Lower leg skin (tissue), 3 donors: ENCODE results near the gene PIK3CB.

ENCODE experiments used
- POLR2A ChIP-seq, 2 donors: fragments of 450-650 bp; IDR thresholded peaks; one replicate each; pipeline ENCODE4 v1.6.1; 2016 to 2017; ENCODE audit warnings: antibody characterized with exemption in 2 of 2, mild to moderate bottlenecking in 1 of 2, moderate library complexity in 1 of 2
- TF ChIP-seq, protein P1 (sequence below), 3 donors: fragments of 450-650 bp; IDR thresholded peaks; one replicate each; pipeline ENCODE4 v1.5.1; 2016; ENCODE audit warnings: antibody characterized with exemption in 3 of 3, mild to moderate bottlenecking in 3 of 3, moderate library complexity in 2 of 3

DNA sequence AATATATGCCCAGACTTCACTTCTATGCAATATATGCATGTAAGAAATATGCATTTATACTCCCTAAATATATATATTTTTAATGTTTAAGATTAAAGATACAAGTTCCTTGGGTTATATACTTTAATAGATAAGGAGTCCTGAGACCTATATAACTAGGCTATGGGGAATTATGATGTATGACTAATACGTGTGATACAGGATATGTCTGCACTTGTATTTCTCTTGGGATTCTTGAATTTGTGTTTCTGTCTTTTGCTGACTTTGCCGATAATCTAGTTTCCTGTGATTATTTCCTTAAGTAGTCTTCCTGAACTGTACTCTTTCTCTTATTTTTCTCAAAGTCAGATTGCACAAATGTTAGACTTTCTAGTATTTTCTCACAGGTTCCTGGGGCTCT, 109.6 kb downstream of the PIK3CB start:
- no peak for TF ChIP-seq POLR2A (IDR thresholded peaks at IDR 0.05)
- TF ChIP-seq, protein P1, sequence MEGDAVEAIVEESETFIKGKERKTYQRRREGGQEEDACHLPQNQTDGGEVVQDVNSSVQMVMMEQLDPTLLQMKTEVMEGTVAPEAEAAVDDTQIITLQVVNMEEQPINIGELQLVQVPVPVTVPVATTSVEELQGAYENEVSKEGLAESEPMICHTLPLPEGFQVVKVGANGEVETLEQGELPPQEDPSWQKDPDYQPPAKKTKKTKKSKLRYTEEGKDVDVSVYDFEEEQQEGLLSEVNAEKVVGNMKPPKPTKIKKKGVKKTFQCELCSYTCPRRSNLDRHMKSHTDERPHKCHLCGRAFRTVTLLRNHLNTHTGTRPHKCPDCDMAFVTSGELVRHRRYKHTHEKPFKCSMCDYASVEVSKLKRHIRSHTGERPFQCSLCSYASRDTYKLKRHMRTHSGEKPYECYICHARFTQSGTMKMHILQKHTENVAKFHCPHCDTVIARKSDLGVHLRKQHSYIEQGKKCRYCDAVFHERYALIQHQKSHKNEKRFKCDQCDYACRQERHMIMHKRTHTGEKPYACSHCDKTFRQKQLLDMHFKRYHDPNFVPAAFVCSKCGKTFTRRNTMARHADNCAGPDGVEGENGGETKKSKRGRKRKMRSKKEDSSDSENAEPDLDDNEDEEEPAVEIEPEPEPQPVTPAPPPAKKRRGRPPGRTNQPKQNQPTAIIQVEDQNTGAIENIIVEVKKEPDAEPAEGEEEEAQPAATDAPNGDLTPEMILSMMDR (IDR thresholded peaks at IDR 0.05) = no peak
